Peyer's patch (tissue), 4 donors: ENCODE results near the gene MRM3.

Experiments
- CTCF ChIP-seq, 6 experiments: fragments of 450-650 bp in 4 of 6; fragments of 200-600 bp in 2 of 6; sonication (generic) in 1 of 6; IDR thresholded peaks; one replicate each; pipeline ENCODE4 v1.5.1; 2017 to 2019; ENCODE audit warnings: antibody characterized with exemption in 6 of 6, mild to moderate bottlenecking in 3 of 6, moderate library complexity in 1 of 6
- POLR2A ChIP-seq, 2 donors: fragments of 450-650 bp; IDR thresholded peaks; one replicate each; pipeline ENCODE4 v1.5.1; 2017; ENCODE audit warnings: antibody characterized with exemption in 2 of 2, mild to moderate bottlenecking in 2 of 2, moderate library complexity in 2 of 2

GRCh38 chr17:826778-827177 is 44.6 kb downstream of the MRM3 start:
- TF ChIP-seq CTCF (IDR thresholded peaks at IDR 0.05) (no peak), POLR2A (IDR thresholded peaks at IDR 0.05) (no peak)
